Bronchial epithelial cell (primary cell): ENCODE data around the gene EPN2. TPM values are rescaled to one million over a fixed set of nuclear protein-coding genes. Genes with fewer than 3 reads are reported as not detected.

ENCODE experiments used
- DNase-seq: peaks from one replicate; pipeline ENCODE4 v3.0.0-alpha.2; 2010; ENCODE audit warnings: low read depth
- FAIRE-seq: peaks from 2 replicates; lab custom pipeline; 2011; peaks lifted over from hg19 to GRCh38; lab: Jason Lieb, UNC
- H3K27me3 ChIP-seq: 2 replicates; pipeline ENCODE4 v1.5.1; 2011; ENCODE audit warnings: low read length; ENCODE audit not compliant: control insufficient read depth, insufficient read depth
- H3K36me3 ChIP-seq: 2 replicates; pipeline ENCODE4 v1.5.1; 2011; ENCODE audit warnings: low read length; ENCODE audit not compliant: control insufficient read depth, insufficient read depth
- H3K4me3 ChIP-seq: 2 replicates; pipeline ENCODE4 v1.5.1; 2011; ENCODE audit warnings: mild to moderate bottlenecking, low read depth, low read length, control low read depth
- CTCF ChIP-seq: IDR thresholded peaks from 2 replicates; pipeline ENCODE4 v1.5.1; 2011; ENCODE audit warnings: mild to moderate bottlenecking, moderate library complexity, low read length, control low read depth, inconsistent platforms; ENCODE audit not compliant: insufficient read depth, severe bottlenecking
- total RNA-seq: library from RNA; depleted of rRNA; stranded (reverse); fragments of >200 nt; gene quantifications from 2 replicates; pipeline ENCODE4 v1.2.1, GENCODE V29; 2014

Gene EPN2
- total RNA-seq, 1 donor from 2014 or later, result 13.7 TPM

- FAIRE-seq, result no peak
- TF ChIP-seq CTCF, result no peak
- Histone ChIP-seq H3K36me3 (peaks cover 5% of the 10 kb centered on the region), H3K27me3 (no peaks in the 10 kb centered on the region), H3K4me3 (no peak overlapping the region)
- no peak for DNase-seq
Measured at GRCh38 chr17:19268611-19269010, 31.4 kb downstream of the EPN2 start.

DNA sequence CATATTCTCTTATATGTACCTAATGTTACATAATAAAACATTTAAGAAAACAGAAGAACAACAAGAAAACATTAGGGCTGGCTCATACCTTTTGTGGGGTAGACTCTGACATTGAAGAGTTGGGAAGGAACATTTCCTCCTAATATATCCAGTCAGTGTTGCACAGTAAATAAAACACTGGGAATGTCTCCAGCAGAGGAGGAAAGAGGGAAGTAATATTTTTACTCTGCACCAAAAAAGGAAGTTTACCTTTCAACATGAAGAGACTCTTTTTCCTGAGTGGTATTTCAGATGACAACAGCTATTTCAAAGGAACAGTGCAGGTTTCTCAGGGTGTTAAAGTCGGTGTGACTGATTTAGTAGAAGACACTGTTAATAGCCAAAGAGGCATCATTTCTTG, 31.9 kb downstream of the EPN2 start:
- no peak overlapping the region for H3K4me3 ChIP-seq
- no peak for FAIRE-seq
- DNase-seq, result no peak
- no peaks in the 10 kb centered on the region for H3K27me3 ChIP-seq
- no peak for TF ChIP-seq CTCF
- peaks cover 6% of the 10 kb centered on the region for H3K36me3 ChIP-seq

DNA sequence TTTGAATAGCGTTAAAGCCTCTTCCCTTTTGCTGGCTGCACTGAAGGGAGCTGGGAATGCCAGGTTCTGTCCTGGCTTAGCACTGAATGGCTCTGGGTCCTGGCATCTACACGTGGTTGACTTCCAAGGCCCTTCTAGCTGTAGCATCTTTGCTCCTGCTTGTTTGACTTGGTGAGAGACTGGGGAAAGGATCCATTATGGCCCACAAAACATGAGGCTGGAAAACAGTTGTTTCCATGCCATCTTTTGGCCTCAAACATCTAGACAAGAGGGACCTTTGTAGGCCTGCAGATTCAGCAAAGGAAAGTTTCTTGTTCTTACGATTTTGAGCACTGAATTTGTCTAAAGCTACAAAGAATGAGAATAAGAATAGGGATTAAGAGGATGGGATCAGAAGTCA, 32.5 kb downstream of the EPN2 start:
- no peak overlapping the region for H3K4me3 ChIP-seq
- no peak for TF ChIP-seq CTCF
- no peaks in the 10 kb centered on the region for H3K27me3 ChIP-seq
- FAIRE-seq (no peak), DNase-seq (no peak)
- peaks cover 6% of the 10 kb centered on the region for H3K36me3 ChIP-seq

DNA sequence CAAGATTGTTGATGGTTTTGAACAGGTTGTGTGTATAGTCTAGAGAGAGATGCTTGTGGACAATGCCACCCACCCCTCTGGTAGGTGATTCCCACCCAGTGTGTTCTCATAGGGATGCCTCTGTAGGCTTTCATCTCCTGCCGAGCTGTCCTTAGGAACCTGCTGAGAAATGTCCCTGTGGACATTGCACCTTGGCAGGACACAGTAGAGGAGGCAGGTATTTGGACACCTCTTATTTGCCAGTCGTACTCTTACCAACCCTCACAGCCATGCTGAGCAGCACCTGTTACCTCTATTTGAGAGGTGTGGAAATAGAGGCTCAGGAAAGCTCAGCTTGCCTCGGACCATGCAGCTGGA, 33.2 kb downstream of the EPN2 start:
- H3K36me3 ChIP-seq, result peaks cover 6% of the 10 kb centered on the region
- DNase-seq (no peak), FAIRE-seq (no peak)
- H3K4me3 ChIP-seq, result no peak overlapping the region
- no peak for TF ChIP-seq CTCF
- H3K27me3 ChIP-seq, result no peaks in the 10 kb centered on the region

DNA sequence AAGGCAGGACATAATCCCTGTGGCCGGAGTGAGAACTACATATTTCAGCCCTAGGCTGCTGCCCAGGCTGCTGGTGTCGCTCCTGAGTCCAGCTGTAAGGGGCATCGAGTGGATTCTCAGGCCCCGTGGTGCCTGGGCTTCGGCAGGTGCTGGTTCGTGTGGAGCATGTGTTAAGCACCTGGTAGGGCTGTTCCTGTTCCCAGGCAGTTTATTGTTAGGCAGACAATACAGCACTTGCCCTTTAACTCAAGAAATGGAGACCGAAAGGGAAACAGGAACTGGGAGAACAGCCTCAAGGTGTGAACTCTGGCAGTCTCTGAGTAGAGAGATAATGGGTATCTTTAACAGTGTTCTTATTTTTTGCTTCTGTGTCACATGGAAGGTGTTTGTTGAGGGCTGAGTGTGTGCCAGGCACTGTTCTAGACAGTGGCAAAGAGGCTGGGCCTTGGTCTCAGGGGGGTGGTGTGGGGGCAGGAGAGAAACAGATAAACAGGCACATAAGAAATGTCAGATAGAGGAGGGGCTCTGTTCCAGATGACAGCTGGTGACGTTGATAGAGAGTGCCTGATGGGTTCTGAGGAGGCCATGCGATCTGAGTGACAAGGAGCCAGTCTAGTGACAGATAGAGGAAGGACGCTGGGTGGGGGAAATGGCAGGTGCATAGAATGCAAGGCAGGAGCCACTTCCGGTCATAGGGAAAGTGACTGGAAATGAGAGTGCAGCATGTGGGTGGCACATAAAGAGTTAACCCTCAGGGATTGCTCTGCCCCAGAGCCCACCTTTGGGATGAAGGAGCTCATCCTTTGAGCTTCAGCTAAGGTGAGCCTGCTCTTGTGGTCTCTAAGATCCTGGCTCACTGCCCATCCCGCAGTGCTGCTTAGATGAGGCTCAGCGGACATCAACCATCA, 33.8 kb downstream of the EPN2 start:
- DNase-seq (no peak), FAIRE-seq (no peak)
- no peaks in the 10 kb centered on the region for H3K27me3 ChIP-seq
- no peak for TF ChIP-seq CTCF
- H3K36me3 ChIP-seq, result peaks cover 6% of the 10 kb centered on the region
- H3K4me3 ChIP-seq, result no peak overlapping the region
